DMS114 treated with DMSO at 0.1 percent for 48 hours (cell line): ENCODE data around the gene GPR89B.
"Not testable (repeated sequence)": the region's sequence is repeated elsewhere in the genome, so short reads cannot be mapped to it uniquely, and the experiment has no call there.

Experiments used
- DNase-seq: peaks from one replicate; lab custom pipeline; 2025; ENCODE audit not compliant: unreplicated experiment; lab: John Stamatoyannopoulos, UW

The GPR89B gene

GRCh38 chr1:148027004-148027403, 98.8 kb downstream of the GPR89B start:
- not testable (repeated sequence) for DNase-seq

DNA sequence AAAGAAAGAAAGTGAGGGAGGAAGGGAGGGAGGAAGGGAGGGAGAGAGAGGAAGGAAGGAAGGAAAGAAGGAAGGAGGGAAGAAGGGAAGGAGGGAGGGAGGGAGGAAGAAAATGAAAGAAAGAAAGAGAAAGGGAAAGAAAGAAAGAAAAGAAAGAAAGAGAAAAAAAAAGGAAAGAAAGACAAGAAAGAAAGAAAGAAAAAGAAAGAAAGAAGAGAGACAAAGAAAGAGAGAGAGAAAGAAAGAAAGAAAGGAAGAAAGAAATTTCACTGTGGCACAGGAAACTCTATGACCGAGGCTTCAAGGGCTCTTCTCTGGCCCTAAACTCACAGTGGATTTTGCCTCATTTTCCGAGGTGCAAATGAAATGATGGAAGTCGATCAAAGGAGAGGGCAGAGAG, 104.0 kb downstream of the GPR89B start:
- DNase-seq = not testable (repeated sequence)

GRCh38 chr1:148032690-148033089, 104.5 kb downstream of the GPR89B start:
- DNase-seq = not testable (repeated sequence)

DNA sequence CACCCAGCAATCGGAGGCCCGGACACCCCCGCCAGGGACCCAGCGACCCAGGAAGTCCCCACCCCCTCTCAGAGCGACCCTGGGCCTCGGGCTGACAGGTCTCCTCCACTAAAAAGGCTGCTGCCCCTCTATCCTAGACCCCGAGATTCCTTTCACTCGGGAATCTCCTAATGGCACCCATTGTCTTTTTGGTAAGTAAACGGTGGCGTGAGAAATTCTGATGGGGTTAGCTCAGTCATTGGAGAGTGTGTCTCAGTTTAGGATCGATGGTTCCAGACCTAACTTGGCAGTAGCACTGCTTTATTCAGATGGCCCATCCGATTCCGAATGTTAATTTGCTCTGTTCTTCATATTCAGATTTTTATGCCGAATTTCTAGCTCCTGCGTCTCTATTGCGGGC, 104.9 kb downstream of the GPR89B start:
- not testable (repeated sequence) for DNase-seq

GRCh38 chr1:148037850-148038461, 109.7 kb downstream of the GPR89B start:
- not testable (repeated sequence) for DNase-seq

DNA sequence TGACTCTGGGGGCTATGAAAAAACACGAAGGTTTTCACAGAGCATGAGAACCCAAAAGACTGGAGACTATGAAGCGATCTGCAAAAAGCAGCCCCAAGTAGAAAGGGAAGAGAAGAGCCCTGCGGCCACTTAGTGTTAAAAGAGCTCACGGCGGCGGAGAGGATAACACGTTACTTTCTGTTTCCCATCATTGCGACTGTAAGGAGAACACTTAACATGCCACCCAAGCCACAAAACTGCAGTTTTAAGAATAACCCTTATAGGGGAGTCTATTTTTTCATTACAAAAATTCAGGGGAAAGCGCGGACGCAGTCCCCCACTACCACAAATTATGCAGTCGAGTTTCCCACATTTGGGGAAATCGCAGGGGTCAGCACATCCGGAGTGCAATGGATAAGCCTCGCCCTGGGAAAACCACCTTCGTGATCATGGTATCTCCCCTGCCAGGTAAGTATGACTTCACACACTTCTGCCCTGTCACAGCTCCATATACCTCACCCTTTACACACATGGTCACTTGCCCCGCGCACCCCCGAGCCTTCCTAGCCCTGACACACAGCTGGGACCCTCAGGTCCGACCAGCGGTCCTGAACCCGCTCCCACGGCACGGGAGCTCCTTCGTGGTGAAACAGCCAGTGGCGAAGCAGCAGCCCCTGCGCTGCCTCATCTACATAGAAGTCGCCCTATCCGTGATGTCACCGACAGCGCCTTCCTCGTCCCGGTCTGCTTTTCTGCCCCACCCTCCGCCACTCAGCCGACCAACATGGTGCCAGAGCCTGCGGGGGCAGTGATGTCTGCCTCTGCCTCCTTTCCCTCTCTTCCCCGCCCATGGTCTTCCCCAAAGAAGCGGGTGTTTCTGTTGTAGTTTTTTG, 110.5 kb downstream of the GPR89B start:
- DNase-seq = peak; percentile 98
